Endothelial cell of umbilical vein (primary cell): ENCODE results near the gene KIF5C.

Experiments used
- CTCF ChIP-seq, 2 donors: IDR thresholded peaks; 1 replicate in 1 of 2; 2 replicates in 1 of 2; pipeline ENCODE4 v1.5.1; 2011; ENCODE audit warnings: low read length in 2 of 2, mild to moderate bottlenecking in 2 of 2, moderate library complexity in 2 of 2, control low read depth in 1 of 2, inconsistent platforms in 1 of 2, low read depth in 1 of 2; ENCODE audit not compliant: insufficient read depth in 1 of 2; ENCODE audit errors: extremely low read depth in 1 of 2
- EZH2 ChIP-seq: IDR thresholded peaks from 2 replicates; pipeline ENCODE4 v1.6.1; 2012; ENCODE audit warnings: borderline replicate concordance, low read depth, mild to moderate bottlenecking, moderate library complexity, low read length, inconsistent platforms; ENCODE audit not compliant: severe bottlenecking
- FOS ChIP-seq: IDR thresholded peaks from 2 replicates; pipeline ENCODE4 v1.6.1; 2011; ENCODE audit warnings: mild to moderate bottlenecking, low read length, moderate library complexity, borderline replicate concordance; ENCODE audit not compliant: insufficient read depth
- MAX ChIP-seq: IDR thresholded peaks from 2 replicates; pipeline ENCODE4 v1.6.1; 2011; ENCODE audit not compliant: insufficient read depth, insufficient read length
- POLR2A ChIP-seq: IDR thresholded peaks from 2 replicates; pipeline ENCODE4 v1.6.1; 2012; ENCODE audit warnings: low read depth, mild to moderate bottlenecking, control low read depth, low read length

- TF ChIP-seq POLR2A (no peak), CTCF (IDR thresholded peaks at IDR 0.05; ENCODE audit: extremely low read depth in 1 of 2, insufficient read depth in 1 of 2, low read depth in 1 of 2, low read length in 2 of 2) (no peak), EZH2 (no peak), MAX (no peak), FOS (no peak)
These were observed 146.3 kb downstream of the KIF5C start for GRCh38 chr2:149021271-149021719.
